ENCODE results near the gene ZNF438. TPM values are rescaled to one million over a fixed set of nuclear protein-coding genes. Genes with fewer than 3 reads are reported as not detected.

Gene ZNF438
- total RNA-seq, 2 experiments from 2014 or later = 2.3 to 2.6 TPM

DNA sequence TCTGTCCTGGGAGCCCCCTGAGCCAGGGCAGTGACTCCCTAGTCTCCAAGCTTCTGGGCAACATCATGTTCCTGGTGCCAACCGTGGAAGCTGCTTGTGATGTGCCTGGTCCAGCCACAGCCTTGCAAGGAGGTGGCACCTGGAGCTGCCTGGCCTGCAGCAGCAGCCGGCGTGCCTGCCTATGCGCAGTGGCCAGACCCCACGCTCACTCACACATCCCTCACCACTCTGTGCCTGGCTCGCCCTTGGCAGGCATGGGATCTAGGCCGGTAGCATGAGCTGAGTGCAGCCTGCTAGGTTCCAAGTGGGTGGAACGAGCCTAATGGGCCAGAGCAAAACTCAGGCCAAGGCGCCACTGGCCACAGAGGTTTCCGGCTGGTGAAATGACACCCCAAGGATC, 184.0 kb downstream of the ZNF438 start:
- H3K27me3 Mint-ChIP-seq (ENCODE audit: low read depth) = no peaks in the 10 kb centered on the region
- no peak overlapping the region for H3K27ac Mint-ChIP-seq
- ChIA-PET CTCF (interaction anchor here (1.9 kb wide), 1 partner anchor 160 kb away, joined by 7 read pairs; no protein-coding TSS in a partner anchor), POLR2A (no interaction called here)
- no peaks in the 10 kb centered on the region for H3K36me3 Mint-ChIP-seq (ENCODE audit: low read depth)
- no peaks in the 10 kb centered on the region for H3K4me1 Mint-ChIP-seq (ENCODE audit: low read depth)
- ATAC-seq (no peak), DNase-seq (no peak)
- H3K9me3 Mint-ChIP-seq (ENCODE audit: insufficient read depth) = no peaks in the 10 kb centered on the region
- H3K4me3 Mint-ChIP-seq = no peak overlapping the region

GRCh38 chr10:30847199-30847598, 184.5 kb downstream of the ZNF438 start:
- no peaks in the 10 kb centered on the region for H3K27me3 Mint-ChIP-seq (ENCODE audit: low read depth)
- ATAC-seq = no peak
- ChIA-PET CTCF (interaction anchor here (0.6 to 1.9 kb wide), 2 partner anchors 146 to 159 kb away, joined by 3 to 7 read pairs; no protein-coding TSS in a partner anchor), POLR2A (no interaction called here)
- H3K36me3 Mint-ChIP-seq (ENCODE audit: low read depth) = no peaks in the 10 kb centered on the region
- no peak overlapping the region for H3K27ac Mint-ChIP-seq
- DNase-seq = no peak
- H3K4me1 Mint-ChIP-seq (ENCODE audit: low read depth) = no peaks in the 10 kb centered on the region
- no peaks in the 10 kb centered on the region for H3K9me3 Mint-ChIP-seq (ENCODE audit: insufficient read depth)
- no peak overlapping the region for H3K4me3 Mint-ChIP-seq

GRCh38 chr10:30846710-30847109, 185.0 kb downstream of the ZNF438 start:
- Mint-ChIP-seq H3K4me1 (ENCODE audit: low read depth) (no peaks in the 10 kb centered on the region), H3K27me3 (ENCODE audit: low read depth) (no peaks in the 10 kb centered on the region), H3K27ac (no peak overlapping the region), H3K36me3 (ENCODE audit: low read depth) (no peaks in the 10 kb centered on the region), H3K9me3 (ENCODE audit: insufficient read depth) (no peaks in the 10 kb centered on the region), H3K4me3 (no peak overlapping the region)
- POLR2A ChIA-PET = no interaction called here
- ATAC-seq (no peak), DNase-seq (no peak)
- CTCF ChIA-PET = interaction anchor here (0.6 to 1.9 kb wide), 2 partner anchors 145 to 159 kb away, joined by 3 to 7 read pairs; no protein-coding TSS in a partner anchor

DNA sequence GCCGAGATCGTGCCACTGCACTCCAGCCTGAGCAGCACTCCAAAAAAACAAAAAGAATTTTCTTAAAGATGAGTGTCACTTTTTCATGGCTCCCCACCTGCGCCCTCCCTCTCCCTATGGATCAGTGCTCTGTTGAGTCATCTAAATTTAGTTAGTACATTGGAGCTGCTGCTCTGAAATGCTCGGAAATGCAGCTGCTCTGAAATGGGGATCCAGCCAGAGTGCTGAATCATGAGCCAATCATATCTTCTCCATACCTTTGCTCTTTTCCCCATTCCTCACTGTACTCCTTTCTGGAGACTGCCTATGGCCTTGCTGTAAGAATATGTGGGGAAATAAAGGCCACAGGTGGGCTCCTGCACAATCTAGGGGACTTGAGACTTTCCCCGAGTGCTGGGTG, 188.8 kb downstream of the ZNF438 start:
- H3K9me3 Mint-ChIP-seq (ENCODE audit: insufficient read depth) = no peaks in the 10 kb centered on the region
- H3K27ac Mint-ChIP-seq = no peak overlapping the region
- ATAC-seq = no peak
- no peak overlapping the region for H3K4me3 Mint-ChIP-seq
- POLR2A ChIA-PET = no interaction called here
- H3K4me1 Mint-ChIP-seq (ENCODE audit: low read depth) = no peaks in the 10 kb centered on the region
- H3K36me3 Mint-ChIP-seq (ENCODE audit: low read depth) = no peaks in the 10 kb centered on the region
- no peak for DNase-seq
- H3K27me3 Mint-ChIP-seq (ENCODE audit: low read depth) = no peaks in the 10 kb centered on the region
- CTCF ChIA-PET = no interaction called here

- Mint-ChIP-seq H3K27ac (no peak overlapping the region), H3K4me3 (no peak overlapping the region), H3K27me3 (ENCODE audit: low read depth) (no peaks in the 10 kb centered on the region), H3K4me1 (ENCODE audit: low read depth) (no peaks in the 10 kb centered on the region), H3K9me3 (ENCODE audit: insufficient read depth) (no peaks in the 10 kb centered on the region), H3K36me3 (ENCODE audit: low read depth) (no peaks in the 10 kb centered on the region)
- ChIA-PET POLR2A (no interaction called here), CTCF (no interaction called here)
- no peak for DNase-seq
- no peak for ATAC-seq
These were observed 189.5 kb downstream of the ZNF438 start for GRCh38 chr10:30842185-30842584.

GRCh38 chr10:30840395-30841050, 191.1 kb downstream of the ZNF438 start:
- Mint-ChIP-seq H3K9me3 (ENCODE audit: insufficient read depth) (no peaks in the 10 kb centered on the region), H3K27ac (no peak overlapping the region), H3K4me3 (no peak overlapping the region), H3K4me1 (ENCODE audit: low read depth) (no peaks in the 10 kb centered on the region), H3K27me3 (ENCODE audit: low read depth) (no peaks in the 10 kb centered on the region), H3K36me3 (ENCODE audit: low read depth) (no peaks in the 10 kb centered on the region)
- CTCF ChIA-PET = no interaction called here
- POLR2A ChIA-PET = interaction anchor here (0.6 kb wide), 1 partner anchor 19 kb away, joined by 3 read pairs; no protein-coding TSS in a partner anchor
- DNase-seq (no peak), ATAC-seq (no peak)

- ATAC-seq = no peak
- H3K27ac Mint-ChIP-seq = no peak overlapping the region
- H3K4me3 Mint-ChIP-seq = no peak overlapping the region
- CTCF ChIA-PET = no interaction called here
- no peaks in the 10 kb centered on the region for H3K9me3 Mint-ChIP-seq (ENCODE audit: insufficient read depth)
- H3K4me1 Mint-ChIP-seq (ENCODE audit: low read depth) = no peaks in the 10 kb centered on the region
- POLR2A ChIA-PET = no interaction called here
- no peaks in the 10 kb centered on the region for H3K27me3 Mint-ChIP-seq (ENCODE audit: low read depth)
- DNase-seq = no peak
- H3K36me3 Mint-ChIP-seq (ENCODE audit: low read depth) = no peaks in the 10 kb centered on the region
These were observed 192.0 kb downstream of the ZNF438 start for GRCh38 chr10:30839652-30840051.

- ChIA-PET POLR2A (no interaction called here), CTCF (no interaction called here)
- Mint-ChIP-seq H3K27ac (no peak overlapping the region), H3K4me1 (ENCODE audit: low read depth) (no peaks in the 10 kb centered on the region), H3K36me3 (ENCODE audit: low read depth) (no peaks in the 10 kb centered on the region), H3K4me3 (no peak overlapping the region), H3K27me3 (ENCODE audit: low read depth) (no peaks in the 10 kb centered on the region), H3K9me3 (ENCODE audit: insufficient read depth) (no peaks in the 10 kb centered on the region)
- no peak for DNase-seq
- no peak for ATAC-seq
These were observed 195.3 kb downstream of the ZNF438 start for GRCh38 chr10:30836406-30836805.

GRCh38 chr10:30835146-30835545, 196.5 kb downstream of the ZNF438 start:
- Mint-ChIP-seq H3K27me3 (ENCODE audit: low read depth) (no peaks in the 10 kb centered on the region), H3K36me3 (ENCODE audit: low read depth) (no peaks in the 10 kb centered on the region), H3K4me1 (ENCODE audit: low read depth) (no peaks in the 10 kb centered on the region), H3K4me3 (no peak overlapping the region), H3K9me3 (ENCODE audit: insufficient read depth) (no peaks in the 10 kb centered on the region), H3K27ac (no peak overlapping the region)
- CTCF ChIA-PET = no interaction called here
- POLR2A ChIA-PET = no interaction called here
- DNase-seq (no peak), ATAC-seq (no peak)

GRCh38 chr10:30834651-30835050, 197.0 kb downstream of the ZNF438 start:
- H3K4me3 Mint-ChIP-seq = no peak overlapping the region
- ChIA-PET POLR2A (no interaction called here), CTCF (no interaction called here)
- ATAC-seq (no peak), DNase-seq (no peak)
- no peaks in the 10 kb centered on the region for H3K27me3 Mint-ChIP-seq (ENCODE audit: low read depth)
- no peaks in the 10 kb centered on the region for H3K9me3 Mint-ChIP-seq (ENCODE audit: insufficient read depth)
- H3K36me3 Mint-ChIP-seq (ENCODE audit: low read depth) = no peaks in the 10 kb centered on the region
- H3K27ac Mint-ChIP-seq = no peak overlapping the region
- H3K4me1 Mint-ChIP-seq (ENCODE audit: low read depth) = no peaks in the 10 kb centered on the region

DNA sequence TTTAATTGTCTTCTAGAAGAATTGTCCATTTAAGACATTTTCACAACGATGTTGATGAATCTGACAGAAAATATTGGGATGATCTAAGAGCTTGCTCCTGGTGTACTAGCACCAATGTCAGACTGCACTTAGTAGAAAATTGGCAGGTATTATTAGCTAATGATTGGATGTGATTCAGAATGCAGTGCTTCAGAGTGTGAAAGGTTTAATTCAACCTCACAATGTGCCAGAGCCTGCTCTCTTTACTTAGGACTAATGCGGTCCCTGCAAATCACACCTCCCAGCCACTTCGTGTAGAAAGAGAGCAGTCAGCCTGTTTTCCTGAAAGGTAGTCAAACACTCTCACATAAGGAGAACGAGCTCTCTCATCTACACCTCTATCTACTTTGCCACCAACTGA, 197.5 kb downstream of the ZNF438 start:
- H3K36me3 Mint-ChIP-seq (ENCODE audit: low read depth) = no peaks in the 10 kb centered on the region
- H3K27me3 Mint-ChIP-seq (ENCODE audit: low read depth) = no peaks in the 10 kb centered on the region
- DNase-seq (no peak), ATAC-seq (no peak)
- POLR2A ChIA-PET = interaction anchor here (0.8 kb wide), 1 partner anchor 29 kb away, joined by 3 read pairs; no protein-coding TSS in a partner anchor
- CTCF ChIA-PET = no interaction called here
- H3K27ac Mint-ChIP-seq = no peak overlapping the region
- H3K9me3 Mint-ChIP-seq (ENCODE audit: insufficient read depth) = no peaks in the 10 kb centered on the region
- H3K4me1 Mint-ChIP-seq (ENCODE audit: low read depth) = no peaks in the 10 kb centered on the region
- H3K4me3 Mint-ChIP-seq = no peak overlapping the region

DNA sequence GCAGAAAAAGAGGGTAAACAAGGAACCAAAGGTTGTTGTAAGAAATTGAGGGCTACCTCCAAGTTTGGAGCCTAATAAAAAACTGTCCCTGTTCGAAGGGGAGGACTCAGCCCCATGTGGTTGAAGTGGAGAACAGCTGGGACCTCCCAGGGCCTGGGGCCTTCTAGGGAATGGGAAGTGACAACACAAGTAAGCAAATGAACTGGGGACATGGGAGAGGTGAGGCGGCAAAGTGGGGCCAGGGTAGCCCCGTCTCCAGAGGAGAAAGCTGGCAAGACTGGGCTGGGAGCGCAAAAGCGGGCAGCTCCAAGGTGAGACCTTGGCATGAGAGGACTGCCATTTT, 198.1 kb downstream of the ZNF438 start:
- Mint-ChIP-seq H3K9me3 (ENCODE audit: insufficient read depth) (no peaks in the 10 kb centered on the region), H3K36me3 (ENCODE audit: low read depth) (no peaks in the 10 kb centered on the region), H3K27ac (no peak overlapping the region), H3K4me3 (no peak overlapping the region), H3K27me3 (ENCODE audit: low read depth) (no peaks in the 10 kb centered on the region), H3K4me1 (ENCODE audit: low read depth) (no peaks in the 10 kb centered on the region)
- DNase-seq = no peak
- ATAC-seq = no peak
- ChIA-PET POLR2A (interaction anchor here (0.6 to 0.8 kb wide), 2 partner anchors 28 to 1265 kb away, joined by 3 read pairs; no protein-coding TSS in a partner anchor), CTCF (interaction anchor here (1.0 kb wide), 1 partner anchor 194 kb away, joined by 3 read pairs; no protein-coding TSS in a partner anchor)

All from activated CD8-positive, alpha-beta T cell treated with anti-CD3 and anti-CD28 coated beads, Interleukin-2, amount 10 ng/mL, durations not matched to agents 7 days and 5 days (primary cell).